Tibial artery (tissue), 4 donors: Measurements from ENCODE around the gene DGAT2.

Experiments
- DNase-seq, 2 donors: peaks; one replicate each; pipeline ENCODE4 v3.0.0-alpha.2; 2019
- H3K27ac ChIP-seq, 2 donors: fragments of 200-600 bp; sonication (generic) in 1 of 2; 1 replicate in 1 of 2; 2 replicates in 1 of 2; pipeline ENCODE4 v1.5.1; 2018 to 2019; ENCODE audit warnings: mild to moderate bottlenecking in 1 of 2
- H3K27me3 ChIP-seq, 2 donors: fragments of 200-600 bp; sonication (generic) in 1 of 2; one replicate each; pipeline versions ENCODE4 v1.5.1 to v1.6.0; 2016 to 2019
- H3K36me3 ChIP-seq, 3 donors: fragments of 200-600 bp; sonication (generic) in 2 of 3; one replicate each; pipeline ENCODE4 v1.5.1; 2016 to 2019; ENCODE audit warnings: mild to moderate bottlenecking in 2 of 3
- H3K4me1 ChIP-seq, 4 donors: fragments of 200-600 bp; sonication (generic) in 2 of 4; 1 replicate in 3 of 4; 2 replicates in 1 of 4; pipeline ENCODE4 v1.5.1; 2016 to 2019
- H3K4me3 ChIP-seq, 2 donors: fragments of 200-600 bp; sonication (generic) in 1 of 2; 1 replicate in 1 of 2; 2 replicates in 1 of 2; pipeline ENCODE4 v1.5.1; 2018 to 2019; ENCODE audit warnings: mild to moderate bottlenecking in 2 of 2
- H3K9me3 ChIP-seq, 3 donors: fragments of 200-600 bp; sonication (generic) in 1 of 3; one replicate each; pipeline ENCODE4 v1.5.1; 2016 to 2019
- intact Hi-C: fragments of 100-400 bp; cut with DNase I; formaldehyde crosslinking; loops from one replicate; pipeline ENCODE4 v1.15.0; 2023; ENCODE audit warnings: low total_unique reads
- TF ChIP-seq, protein P1 (sequence below), 2 experiments: fragments of 200-600 bp in 1 of 2; fragments of 450-650 bp in 1 of 2; IDR thresholded peaks; one replicate each; pipeline ENCODE4 v1.5.1; 2017 to 2019; ENCODE audit warnings: antibody characterized with exemption in 2 of 2, mild to moderate bottlenecking in 1 of 2, moderate library complexity in 1 of 2

The DGAT2 gene

GRCh38 chr11:75812542-75813040 is 44.0 kb downstream of the DGAT2 start:
- peaks cover 0 to 25% (median 11%) of the 10 kb centered on the region in 4 donors for H3K4me1 ChIP-seq
- TF ChIP-seq, protein P1, sequence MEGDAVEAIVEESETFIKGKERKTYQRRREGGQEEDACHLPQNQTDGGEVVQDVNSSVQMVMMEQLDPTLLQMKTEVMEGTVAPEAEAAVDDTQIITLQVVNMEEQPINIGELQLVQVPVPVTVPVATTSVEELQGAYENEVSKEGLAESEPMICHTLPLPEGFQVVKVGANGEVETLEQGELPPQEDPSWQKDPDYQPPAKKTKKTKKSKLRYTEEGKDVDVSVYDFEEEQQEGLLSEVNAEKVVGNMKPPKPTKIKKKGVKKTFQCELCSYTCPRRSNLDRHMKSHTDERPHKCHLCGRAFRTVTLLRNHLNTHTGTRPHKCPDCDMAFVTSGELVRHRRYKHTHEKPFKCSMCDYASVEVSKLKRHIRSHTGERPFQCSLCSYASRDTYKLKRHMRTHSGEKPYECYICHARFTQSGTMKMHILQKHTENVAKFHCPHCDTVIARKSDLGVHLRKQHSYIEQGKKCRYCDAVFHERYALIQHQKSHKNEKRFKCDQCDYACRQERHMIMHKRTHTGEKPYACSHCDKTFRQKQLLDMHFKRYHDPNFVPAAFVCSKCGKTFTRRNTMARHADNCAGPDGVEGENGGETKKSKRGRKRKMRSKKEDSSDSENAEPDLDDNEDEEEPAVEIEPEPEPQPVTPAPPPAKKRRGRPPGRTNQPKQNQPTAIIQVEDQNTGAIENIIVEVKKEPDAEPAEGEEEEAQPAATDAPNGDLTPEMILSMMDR (IDR thresholded peaks at IDR 0.05), result no peak
- no peak overlapping the region for H3K4me3 ChIP-seq
- H3K27ac ChIP-seq, result no peak overlapping the region
- no peak for DNase-seq
- no peaks in the 10 kb centered on the region for H3K9me3 ChIP-seq
- no peaks in the 10 kb centered on the region for H3K36me3 ChIP-seq
- intact Hi-C loops, result no loop called here
- no peaks in the 10 kb centered on the region for H3K27me3 ChIP-seq

GRCh38 chr11:75813124-75813523 is 44.5 kb downstream of the DGAT2 start:
- Histone ChIP-seq H3K27me3 (no peaks in the 10 kb centered on the region), H3K4me1 (peaks cover 0 to 30% (median 11%) of the 10 kb centered on the region in 4 donors), H3K4me3 (no peak overlapping the region), H3K27ac (no peak overlapping the region), H3K9me3 (no peaks in the 10 kb centered on the region), H3K36me3 (no peaks in the 10 kb centered on the region)
- intact Hi-C loops, result no loop called here
- DNase-seq, result no peak
- TF ChIP-seq, protein P1 (IDR thresholded peaks at IDR 0.05), result no peak

DNA sequence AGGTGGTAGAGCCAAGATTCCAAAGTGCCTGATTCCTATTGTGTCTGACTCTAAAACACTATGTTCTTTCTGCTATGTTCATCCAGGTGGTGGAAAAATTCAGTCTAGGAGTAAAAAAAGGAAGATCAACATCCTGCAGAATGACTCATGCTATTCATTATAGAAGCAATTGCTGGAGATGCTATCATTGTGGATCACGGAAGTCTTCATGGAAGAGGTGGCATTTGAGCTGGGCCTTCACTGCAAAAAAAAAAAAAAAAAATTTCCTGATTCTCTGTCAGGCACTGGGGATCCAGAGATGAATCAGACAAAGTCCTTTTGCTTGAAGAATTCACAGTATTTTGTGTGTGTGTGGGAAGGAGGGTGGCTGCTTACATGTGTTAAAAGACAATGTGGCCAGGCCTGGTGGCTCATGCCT is 45.1 kb downstream of the DGAT2 start:
- Histone ChIP-seq H3K36me3 (no peaks in the 10 kb centered on the region), H3K4me3 (peak overlapping the region; percentile 87 to 91), H3K27ac (peak overlapping the region; percentile 91 to 94), H3K27me3 (no peaks in the 10 kb centered on the region), H3K9me3 (no peaks in the 10 kb centered on the region), H3K4me1 (peaks cover 0 to 34% (median 11%) of the 10 kb centered on the region in 4 donors)
- DNase-seq, result no peak
- TF ChIP-seq, protein P1 (IDR thresholded peaks at IDR 0.05), result no peak
- intact Hi-C loops, result no loop called here

DNA sequence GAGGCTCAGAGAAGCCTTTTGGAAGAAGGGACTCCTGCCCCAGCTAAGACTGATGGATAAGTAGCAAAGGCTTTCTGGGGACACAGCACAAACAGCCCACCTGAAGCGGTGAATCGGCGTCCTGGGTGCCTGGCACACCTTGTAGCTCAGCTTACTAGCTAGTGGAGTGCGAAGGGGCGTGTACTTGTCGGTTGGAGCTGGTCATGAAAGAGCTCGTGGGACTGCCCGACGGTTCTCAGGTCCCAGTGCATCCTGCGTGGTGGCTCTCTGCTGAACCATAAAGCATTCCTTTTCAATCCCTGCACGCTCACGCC is 45.7 kb downstream of the DGAT2 start:
- intact Hi-C loops, result no loop called here
- Histone ChIP-seq H3K9me3 (no peaks in the 10 kb centered on the region), H3K36me3 (no peaks in the 10 kb centered on the region), H3K4me1 (peaks cover 0 to 41% (median 11%) of the 10 kb centered on the region in 4 donors), H3K4me3 (peak overlapping the region; percentile 87 to 91), H3K27me3 (no peaks in the 10 kb centered on the region), H3K27ac (peak overlapping the region; percentile 91 to 94)
- no peak for DNase-seq
- TF ChIP-seq, protein P1 (IDR thresholded peaks at IDR 0.05), result no peak

DNA sequence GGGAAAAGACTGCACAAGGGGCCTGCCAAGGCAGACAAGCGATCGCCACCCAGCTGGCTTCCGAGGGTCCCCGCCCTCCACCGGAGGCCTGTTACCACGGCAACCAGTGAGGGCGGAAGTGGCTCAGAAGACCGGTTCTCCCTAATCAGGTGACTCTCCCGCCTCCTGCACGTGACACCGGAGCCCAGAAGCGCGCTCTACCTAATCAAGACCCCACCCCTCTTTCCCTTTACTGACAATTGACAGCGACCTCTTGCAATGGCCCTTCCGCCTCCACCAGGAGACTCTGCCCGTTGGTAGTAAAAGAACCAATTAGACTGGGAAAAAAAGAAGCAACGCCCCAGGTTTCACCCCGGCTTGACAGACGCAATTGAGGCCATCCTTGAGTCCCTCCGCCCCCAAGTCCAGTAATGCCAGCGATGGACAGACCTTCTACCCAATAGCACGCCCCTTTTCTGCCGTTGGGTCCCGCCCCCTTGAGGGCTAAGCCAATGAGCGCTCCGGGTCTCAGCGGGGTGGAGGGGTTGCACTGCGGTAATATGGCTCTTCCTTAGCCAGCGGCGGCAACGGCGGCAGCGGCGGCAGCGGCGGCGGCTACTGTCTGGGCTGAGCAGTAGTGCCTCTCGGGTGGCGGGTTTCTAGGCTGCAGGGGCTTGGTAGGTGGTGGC is 46.2 kb downstream of the DGAT2 start, which contains the start of gene UVRAG:
Gene UVRAG, plus strand, starts transcription at position 534 of the 668 bp plus-strand sequence. CDS start 198 bp downstream, outside the sequence.
- Histone ChIP-seq H3K4me3 (peak within 1 kb of the TSS; percentile 87 to 91), H3K27ac (peak within 1 kb of the TSS; percentile 91 to 94), H3K4me1 (peaks cover 0 to 45% (median 11%) of the 10 kb centered on the region in 4 donors), H3K27me3 (no peaks in the 10 kb centered on the region), H3K9me3 (no peaks in the 10 kb centered on the region), H3K36me3 (no peaks in the 10 kb centered on the region)
- TF ChIP-seq, protein P1 (IDR thresholded peaks at IDR 0.05), result peak; percentile 18 to 51
- DNase-seq, result peak; percentile 99
- intact Hi-C loops, result loop anchor here (5.0 kb wide), 1 partner anchor 52 kb away; no protein-coding TSS in a partner anchor
